HL-60 (cell line): Measurements from ENCODE around the gene LIX1L.

ENCODE experiments used
- DNase-seq, 2 experiments: peaks; one replicate each; pipeline ENCODE4 v3.0.0-alpha.2; 2010 to 2020; ENCODE audit warnings: low read depth in 1 of 2, low spot score in 1 of 2
- H3K27ac ChIP-seq: fragments of 250-450 bp; sonication (Bioruptor Pico); replicated peaks from 2 replicates; pipeline ENCODE4 v1.5.1; 2020; ENCODE audit warnings: mild to moderate bottlenecking, moderate library complexity
- H3K27me3 ChIP-seq: fragments of 250-450 bp; sonication (Bioruptor Pico); 2 replicates; pipeline ENCODE4 v1.5.1; 2021; ENCODE audit warnings: mild to moderate bottlenecking, moderate library complexity; ENCODE audit not compliant: insufficient read depth, poor library complexity, severe bottlenecking
- H3K4me3 ChIP-seq: replicated peaks from 2 replicates; pipeline ENCODE4 v1.5.1; 2011; ENCODE audit warnings: mild to moderate bottlenecking, control low read depth, low read length; ENCODE audit not compliant: insufficient read depth
- GABPA ChIP-seq: IDR thresholded peaks from 2 replicates; pipeline ENCODE4 v1.6.1; 2012; ENCODE audit warnings: low read depth
- POLR2AphosphoS5 ChIP-seq: IDR thresholded peaks from 2 replicates; pipeline ENCODE4 v1.6.1; 2012; ENCODE audit warnings: low read depth
- SPI1 ChIP-seq: IDR thresholded peaks from 2 replicates; pipeline ENCODE4 v1.6.1; 2012; ENCODE audit warnings: low read depth, mild to moderate bottlenecking, borderline replicate concordance
- TF ChIP-seq, protein P1 (sequence below): IDR thresholded peaks from one replicate; pipeline ENCODE4 v1.5.1; 2011; ENCODE audit warnings: low read length, control low read depth, inconsistent platforms; ENCODE audit not compliant: insufficient read depth
- TF ChIP-seq, protein P2 (sequence below): IDR thresholded peaks from 2 replicates; pipeline ENCODE4 v1.6.1; 2012; ENCODE audit warnings: low read depth; ENCODE audit not compliant: insufficient replicate concordance

Gene LIX1L

DNA sequence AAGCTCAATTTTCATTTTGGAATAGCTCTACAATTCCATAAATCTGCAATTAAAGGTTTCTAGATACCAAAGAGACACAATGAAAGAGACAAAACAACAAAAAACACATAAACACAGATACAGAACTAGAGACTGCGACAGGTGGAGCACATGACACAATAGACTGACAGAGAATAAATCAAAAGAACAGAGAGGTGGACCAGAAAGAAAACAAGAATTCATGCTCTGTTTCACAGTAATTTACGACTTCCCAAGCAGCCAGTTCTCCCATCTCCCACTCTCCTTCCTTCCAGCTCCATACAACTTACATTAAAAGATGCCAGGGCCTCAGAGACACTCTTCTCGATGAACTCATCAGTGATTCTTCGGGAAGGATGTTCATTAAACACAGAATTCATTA is 15.4 kb downstream of the LIX1L start:
- no peak overlapping the region for H3K27ac ChIP-seq
- H3K27me3 ChIP-seq, result no peaks in the 10 kb centered on the region
- TF ChIP-seq, protein P1, sequence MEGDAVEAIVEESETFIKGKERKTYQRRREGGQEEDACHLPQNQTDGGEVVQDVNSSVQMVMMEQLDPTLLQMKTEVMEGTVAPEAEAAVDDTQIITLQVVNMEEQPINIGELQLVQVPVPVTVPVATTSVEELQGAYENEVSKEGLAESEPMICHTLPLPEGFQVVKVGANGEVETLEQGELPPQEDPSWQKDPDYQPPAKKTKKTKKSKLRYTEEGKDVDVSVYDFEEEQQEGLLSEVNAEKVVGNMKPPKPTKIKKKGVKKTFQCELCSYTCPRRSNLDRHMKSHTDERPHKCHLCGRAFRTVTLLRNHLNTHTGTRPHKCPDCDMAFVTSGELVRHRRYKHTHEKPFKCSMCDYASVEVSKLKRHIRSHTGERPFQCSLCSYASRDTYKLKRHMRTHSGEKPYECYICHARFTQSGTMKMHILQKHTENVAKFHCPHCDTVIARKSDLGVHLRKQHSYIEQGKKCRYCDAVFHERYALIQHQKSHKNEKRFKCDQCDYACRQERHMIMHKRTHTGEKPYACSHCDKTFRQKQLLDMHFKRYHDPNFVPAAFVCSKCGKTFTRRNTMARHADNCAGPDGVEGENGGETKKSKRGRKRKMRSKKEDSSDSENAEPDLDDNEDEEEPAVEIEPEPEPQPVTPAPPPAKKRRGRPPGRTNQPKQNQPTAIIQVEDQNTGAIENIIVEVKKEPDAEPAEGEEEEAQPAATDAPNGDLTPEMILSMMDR, result no peak
- TF ChIP-seq, protein P2, sequence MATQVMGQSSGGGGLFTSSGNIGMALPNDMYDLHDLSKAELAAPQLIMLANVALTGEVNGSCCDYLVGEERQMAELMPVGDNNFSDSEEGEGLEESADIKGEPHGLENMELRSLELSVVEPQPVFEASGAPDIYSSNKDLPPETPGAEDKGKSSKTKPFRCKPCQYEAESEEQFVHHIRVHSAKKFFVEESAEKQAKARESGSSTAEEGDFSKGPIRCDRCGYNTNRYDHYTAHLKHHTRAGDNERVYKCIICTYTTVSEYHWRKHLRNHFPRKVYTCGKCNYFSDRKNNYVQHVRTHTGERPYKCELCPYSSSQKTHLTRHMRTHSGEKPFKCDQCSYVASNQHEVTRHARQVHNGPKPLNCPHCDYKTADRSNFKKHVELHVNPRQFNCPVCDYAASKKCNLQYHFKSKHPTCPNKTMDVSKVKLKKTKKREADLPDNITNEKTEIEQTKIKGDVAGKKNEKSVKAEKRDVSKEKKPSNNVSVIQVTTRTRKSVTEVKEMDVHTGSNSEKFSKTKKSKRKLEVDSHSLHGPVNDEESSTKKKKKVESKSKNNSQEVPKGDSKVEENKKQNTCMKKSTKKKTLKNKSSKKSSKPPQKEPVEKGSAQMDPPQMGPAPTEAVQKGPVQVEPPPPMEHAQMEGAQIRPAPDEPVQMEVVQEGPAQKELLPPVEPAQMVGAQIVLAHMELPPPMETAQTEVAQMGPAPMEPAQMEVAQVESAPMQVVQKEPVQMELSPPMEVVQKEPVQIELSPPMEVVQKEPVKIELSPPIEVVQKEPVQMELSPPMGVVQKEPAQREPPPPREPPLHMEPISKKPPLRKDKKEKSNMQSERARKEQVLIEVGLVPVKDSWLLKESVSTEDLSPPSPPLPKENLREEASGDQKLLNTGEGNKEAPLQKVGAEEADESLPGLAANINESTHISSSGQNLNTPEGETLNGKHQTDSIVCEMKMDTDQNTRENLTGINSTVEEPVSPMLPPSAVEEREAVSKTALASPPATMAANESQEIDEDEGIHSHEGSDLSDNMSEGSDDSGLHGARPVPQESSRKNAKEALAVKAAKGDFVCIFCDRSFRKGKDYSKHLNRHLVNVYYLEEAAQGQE, result no peak
- no peak for TF ChIP-seq POLR2AphosphoS5
- no peak for TF ChIP-seq GABPA
- no peak for TF ChIP-seq SPI1
- no peak for DNase-seq
- no peak overlapping the region for H3K4me3 ChIP-seq

DNA sequence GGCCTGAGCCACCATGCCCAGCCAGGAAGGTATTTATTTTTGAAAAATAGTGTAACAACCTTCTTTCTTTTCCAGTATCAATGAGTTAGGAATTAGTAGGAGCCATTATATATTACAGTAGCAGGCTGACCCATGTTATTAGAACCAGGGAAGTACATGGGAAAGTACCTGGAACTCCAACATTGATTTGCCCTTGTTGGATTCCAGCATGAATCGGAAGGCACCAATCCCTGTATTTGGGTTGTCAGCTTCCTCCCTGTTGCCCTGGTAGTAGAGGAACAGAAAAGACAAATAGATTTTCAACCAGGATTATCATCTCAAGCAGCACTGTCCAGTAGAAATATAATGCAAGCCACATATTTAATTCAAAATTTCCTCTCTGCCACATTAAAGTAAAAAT is 20.4 kb downstream of the LIX1L start:
- H3K4me3 ChIP-seq, result no peak overlapping the region
- no peak for DNase-seq
- H3K27ac ChIP-seq, result no peak overlapping the region
- H3K27me3 ChIP-seq, result no peaks in the 10 kb centered on the region
- no peak for TF ChIP-seq SPI1
- no peak for TF ChIP-seq GABPA
- TF ChIP-seq, protein P2, result no peak
- TF ChIP-seq, protein P1, result no peak
- TF ChIP-seq POLR2AphosphoS5, result no peak

DNA sequence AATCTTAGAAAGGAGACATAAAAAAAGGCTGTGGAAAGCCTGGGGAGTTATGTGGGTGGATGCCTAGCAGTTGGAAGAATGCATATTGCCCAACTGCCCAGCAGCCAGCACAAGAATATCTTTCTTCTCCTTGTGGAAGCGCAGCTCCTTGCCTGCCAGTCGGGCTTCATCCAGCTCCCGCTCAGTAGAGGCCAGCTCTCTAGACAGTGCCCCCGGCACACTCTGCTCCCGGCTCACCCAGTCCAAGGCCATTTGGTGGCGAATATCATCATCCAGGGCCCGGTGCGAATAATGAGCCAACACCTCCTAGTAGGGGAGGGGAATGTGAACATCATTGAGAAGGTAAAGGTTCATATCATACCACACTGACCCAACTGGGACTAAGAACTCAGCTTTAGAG is 21.6 kb downstream of the LIX1L start:
- H3K27ac ChIP-seq, result no peak overlapping the region
- no peak for DNase-seq
- TF ChIP-seq, protein P1, result no peak
- TF ChIP-seq SPI1 (no peak), POLR2AphosphoS5 (no peak), GABPA (no peak)
- TF ChIP-seq, protein P2, result no peak

More for the DNA sequence above, 21.6 kb downstream of the LIX1L start:
- no peak overlapping the region for H3K4me3 ChIP-seq
- H3K27me3 ChIP-seq, result no peaks in the 10 kb centered on the region
